KMS-11 (cell line): Measurements from ENCODE around the gene APOL4.
"Not testable (repeated sequence)": the region's sequence is repeated elsewhere in the genome, so short reads cannot be mapped to it uniquely, and the experiment has no call there.

Source experiments
- H2AFZ ChIP-seq: fragments of 200-600 bp; sonication (generic); 2 replicates; pipeline ENCODE4 v1.6.1; 2016; ENCODE audit warnings: antibody characterized with exemption, mixed run types, low read depth
- H3K27ac ChIP-seq: fragments of 200-600 bp; sonication (generic); 2 replicates; pipeline ENCODE4 v1.6.1; 2016; ENCODE audit warnings: mild to moderate bottlenecking, mixed run types
- H3K27me3 ChIP-seq: fragments of 200-600 bp; sonication (generic); 2 replicates; pipeline ENCODE4 v1.6.1; 2017; ENCODE audit warnings: mild to moderate bottlenecking, low read depth, mixed run types, moderate library complexity; ENCODE audit not compliant: insufficient read depth
- H3K36me3 ChIP-seq: fragments of 200-600 bp; sonication (generic); 2 replicates; pipeline ENCODE4 v1.6.1; 2017; ENCODE audit warnings: mild to moderate bottlenecking, mixed run types; ENCODE audit not compliant: insufficient read depth
- H3K4me1 ChIP-seq: fragments of 200-600 bp; sonication (generic); 2 replicates; pipeline ENCODE4 v1.6.1; 2016; ENCODE audit warnings: mild to moderate bottlenecking, low read depth, mixed run types; ENCODE audit not compliant: poor library complexity, severe bottlenecking
- H3K4me2 ChIP-seq: fragments of 200-600 bp; sonication (generic); 2 replicates; pipeline ENCODE4 v1.7.0; 2016; ENCODE audit warnings: mild to moderate bottlenecking, mixed run types
- H3K4me3 ChIP-seq: fragments of 200-600 bp; sonication (generic); IDR thresholded peaks from 2 replicates; pipeline ENCODE4 v1.6.1; 2017; ENCODE audit warnings: low read depth, low read length, mixed read lengths; ENCODE audit not compliant: insufficient read depth
- H3K79me2 ChIP-seq: fragments of 200-600 bp; sonication (generic); 2 replicates; pipeline ENCODE4 v1.6.1; 2016; ENCODE audit warnings: low read depth, mixed run types; ENCODE audit not compliant: insufficient read depth
- H3K9ac ChIP-seq: fragments of 200-600 bp; sonication (generic); 2 replicates; pipeline ENCODE4 v1.6.1; 2016; ENCODE audit warnings: mild to moderate bottlenecking, mixed run types
- H4K20me1 ChIP-seq: fragments of 200-600 bp; sonication (generic); 2 replicates; pipeline ENCODE4 v1.6.1; 2016; ENCODE audit warnings: mild to moderate bottlenecking, mixed run types; ENCODE audit not compliant: insufficient read depth
- CTCF ChIP-seq: fragments of 200-600 bp; sonication (generic); conservative IDR thresholded peaks from 2 replicates; pipeline ENCODE4 v1.6.1; 2017; ENCODE audit warnings: low read depth, mild to moderate bottlenecking, antibody characterized with exemption, low read length, moderate library complexity, mixed read lengths

Gene APOL4

DNA sequence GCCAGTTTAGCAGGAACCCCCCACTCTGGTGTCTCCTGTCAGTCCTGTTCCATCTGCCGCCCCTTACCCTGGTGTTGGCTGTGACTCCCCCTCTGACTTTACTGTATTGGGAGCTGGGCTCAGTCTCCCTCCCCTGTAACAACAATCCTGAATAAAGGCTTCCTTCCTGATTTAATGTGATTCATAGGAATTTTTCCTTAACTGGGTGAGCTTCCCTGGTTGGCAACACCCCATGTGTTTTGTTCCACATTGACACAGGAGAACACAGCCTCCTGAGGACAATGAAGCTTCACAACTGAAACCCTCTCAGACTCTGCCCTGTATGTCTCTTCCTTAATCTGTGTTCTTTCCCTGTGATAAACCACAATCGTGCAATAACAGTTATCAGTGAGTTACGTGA is 8.4 kb downstream of the APOL4 start:
- H3K4me3 ChIP-seq, result no peak overlapping the region
- TF ChIP-seq CTCF, result no peak
- H3K9ac ChIP-seq, result no peak overlapping the region
- no peak overlapping the region for H2AFZ ChIP-seq
- H3K27ac ChIP-seq, result no peak overlapping the region
- no peaks in the 10 kb centered on the region for H3K36me3 ChIP-seq
- H3K4me2 ChIP-seq, result no peak overlapping the region
- no peaks in the 10 kb centered on the region for H4K20me1 ChIP-seq
- H3K4me1 ChIP-seq, result peaks cover 16% of the 10 kb centered on the region
- no peaks in the 10 kb centered on the region for H3K79me2 ChIP-seq
- H3K27me3 ChIP-seq, result no peaks in the 10 kb centered on the region

- Histone ChIP-seq H2AFZ (no peak overlapping the region), H4K20me1 (no peaks in the 10 kb centered on the region), H3K36me3 (no peaks in the 10 kb centered on the region), H3K79me2 (no peaks in the 10 kb centered on the region), H3K27ac (no peak overlapping the region), H3K4me3 (no peak overlapping the region), H3K4me1 (peaks cover 10% of the 10 kb centered on the region), H3K4me2 (no peak overlapping the region), H3K27me3 (no peaks in the 10 kb centered on the region), H3K9ac (no peak overlapping the region)
- TF ChIP-seq CTCF, result no peak
Observed at GRCh38 chr22:36192542-36192941, 9.1 kb downstream of the APOL4 start.

DNA sequence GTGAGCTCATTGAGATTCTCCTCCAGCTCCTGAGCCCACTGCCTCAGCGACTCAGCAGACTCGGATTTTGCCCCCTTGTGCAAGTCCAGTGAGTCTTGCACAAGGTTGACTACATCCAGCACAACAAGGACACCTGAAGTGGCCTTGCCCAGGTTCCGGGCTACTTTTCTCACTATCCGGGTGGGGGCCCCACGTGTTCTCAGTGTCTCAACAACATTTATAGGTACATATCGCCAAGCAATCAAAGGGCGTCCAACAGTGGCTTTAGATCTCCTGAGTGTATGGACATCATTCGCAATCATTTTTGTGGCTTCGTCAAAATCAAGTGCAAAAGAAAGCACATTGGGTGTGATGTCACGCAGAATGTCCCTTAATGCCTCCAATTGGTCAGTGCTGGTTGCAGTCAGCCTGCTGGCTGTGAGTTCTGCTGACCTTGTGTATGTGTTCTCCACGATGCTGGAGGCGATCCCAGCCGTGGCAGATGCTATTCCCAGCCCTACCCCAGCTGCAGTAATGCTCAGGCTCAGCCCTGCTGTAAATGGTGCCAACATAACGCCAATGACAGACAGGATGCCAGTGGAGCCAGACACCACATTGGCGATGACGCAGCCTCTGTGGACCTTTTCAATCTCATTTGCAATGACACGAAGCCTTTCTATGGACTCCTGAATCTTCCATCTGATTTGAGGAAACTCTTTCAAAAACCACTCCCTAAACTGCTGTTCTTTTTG is 10.3 kb downstream of the APOL4 start:
- Histone ChIP-seq H2AFZ (no peak overlapping the region), H3K4me3 (no peak overlapping the region)

GRCh38 chr22:36187862-36188261 is 13.7 kb downstream of the APOL4 start:
- not testable (repeated sequence) for H3K4me1 ChIP-seq, H3K27ac ChIP-seq, H4K20me1 ChIP-seq, H3K36me3 ChIP-seq, H3K27me3 ChIP-seq, H3K79me2 ChIP-seq, H3K4me3 ChIP-seq, H2AFZ ChIP-seq, H3K4me2 ChIP-seq, H3K9ac ChIP-seq

More for the DNA sequence above, 10.3 kb downstream of the APOL4 start:
- no peaks in the 10 kb centered on the region for H3K36me3 ChIP-seq
- H3K4me2 ChIP-seq, result no peak overlapping the region
- no peak overlapping the region for H3K27ac ChIP-seq
- H3K27me3 ChIP-seq, result no peaks in the 10 kb centered on the region
- no peaks in the 10 kb centered on the region for H4K20me1 ChIP-seq
- no peak overlapping the region for H3K9ac ChIP-seq
- no peaks in the 10 kb centered on the region for H3K79me2 ChIP-seq
- H3K4me1 ChIP-seq, result no peaks in the 10 kb centered on the region
- TF ChIP-seq CTCF, result no peak

DNA sequence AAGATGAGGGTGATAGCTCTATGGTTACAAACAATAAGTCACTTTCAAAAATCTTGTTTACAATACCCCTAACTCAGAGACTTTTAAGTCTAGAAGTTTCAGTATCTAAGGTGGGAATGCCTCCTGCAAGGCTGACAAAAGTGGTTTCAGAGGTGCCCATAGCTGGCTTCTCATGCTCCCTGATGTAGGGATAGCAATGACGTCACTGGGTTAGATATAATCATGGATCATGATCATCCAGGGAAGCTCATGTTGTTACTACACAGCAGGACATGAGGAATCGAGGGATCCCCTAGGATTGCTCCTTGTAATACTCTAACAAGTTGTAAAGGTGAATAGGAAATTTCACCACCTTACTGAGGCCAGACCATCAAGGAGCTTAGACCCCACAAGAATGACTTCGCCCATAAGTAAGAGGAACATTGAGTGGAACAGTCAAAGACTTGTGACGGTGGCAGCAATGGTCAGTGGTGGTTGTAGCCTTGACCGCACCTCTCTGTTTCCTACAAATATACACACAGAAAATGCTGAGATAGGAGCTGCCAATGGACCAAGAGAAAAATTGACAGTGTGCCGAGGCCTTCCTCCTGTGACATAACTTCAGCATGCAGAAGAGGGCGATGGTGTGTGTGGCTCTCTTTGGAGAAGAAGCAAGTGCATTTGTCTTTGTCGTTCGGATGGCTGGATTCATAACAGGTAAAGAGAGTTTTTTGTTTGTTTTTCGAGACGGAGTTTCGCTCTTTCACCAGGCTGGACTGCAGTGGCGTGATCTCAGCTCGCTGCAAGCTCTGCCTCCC is 15.6 kb downstream of the APOL4 start:
- H3K4me2 ChIP-seq, result no peak overlapping the region
- no peaks in the 10 kb centered on the region for H3K36me3 ChIP-seq
- no peak overlapping the region for H3K4me3 ChIP-seq
- no peaks in the 10 kb centered on the region for H4K20me1 ChIP-seq
- no peak for TF ChIP-seq CTCF
- no peaks in the 10 kb centered on the region for H3K79me2 ChIP-seq
- H3K9ac ChIP-seq, result no peak overlapping the region
- H3K27ac ChIP-seq, result no peak overlapping the region
- H3K27me3 ChIP-seq, result no peaks in the 10 kb centered on the region
- no peak overlapping the region for H2AFZ ChIP-seq
- H3K4me1 ChIP-seq, result no peaks in the 10 kb centered on the region
